Sigmoid colon (tissue), 7 donors: ENCODE data around the gene LETM1. TPM values are rescaled to one million over a fixed set of nuclear protein-coding genes. Genes with fewer than 3 reads are reported as not detected.

ENCODE experiments used
- DNase-seq: peaks from one replicate; pipeline ENCODE4 v3.0.0-alpha.2; 2019
- H3K27ac ChIP-seq, 4 donors: fragments of 200-600 bp; sonication (generic); one replicate each; pipeline ENCODE4 v1.5.1; 2016 to 2019; ENCODE audit warnings: mild to moderate bottlenecking in 1 of 4
- H3K27me3 ChIP-seq, 3 donors: fragments of 200-600 bp; sonication (generic); one replicate each; pipeline ENCODE4 v1.5.1; 2019; ENCODE audit warnings: mild to moderate bottlenecking in 1 of 3
- H3K36me3 ChIP-seq, 4 donors: fragments of 200-600 bp; sonication (generic); one replicate each; pipeline ENCODE4 v1.5.1; 2016 to 2019
- H3K4me1 ChIP-seq, 4 donors: fragments of 200-600 bp; sonication (generic); one replicate each; pipeline ENCODE4 v1.5.1; 2017 to 2019
- H3K4me3 ChIP-seq, 4 donors: fragments of 200-600 bp; sonication (generic); one replicate each; pipeline ENCODE4 v1.5.1; 2017 to 2019; ENCODE audit warnings: mild to moderate bottlenecking in 2 of 4, moderate library complexity in 1 of 4
- H3K9me3 ChIP-seq, 4 donors: fragments of 200-600 bp in 3 of 4; sonication (generic) in 3 of 4; one replicate each; pipeline versions ENCODE4 v1.5.1 to v1.6.1; 2013 to 2019
- EP300 ChIP-seq, 4 donors: sonication (generic); formaldehyde crosslinking; IDR thresholded peaks; one replicate each; pipeline ENCODE4 v1.6.1; 2017; ENCODE audit warnings: antibody characterized with exemption in 4 of 4
- POLR2A ChIP-seq, 2 donors: fragments of 450-650 bp; IDR thresholded peaks; one replicate each; pipeline ENCODE4 v1.6.1; 2016; ENCODE audit warnings: antibody characterized with exemption in 2 of 2, mild to moderate bottlenecking in 2 of 2, moderate library complexity in 2 of 2
- POLR2AphosphoS5 ChIP-seq, 4 donors: sonication (generic); formaldehyde crosslinking; IDR thresholded peaks; one replicate each; pipeline ENCODE4 v1.6.1; 2017; ENCODE audit warnings: antibody characterized with exemption in 4 of 4
- WGBS, 2 donors: extraction: QIAGEN DNeasy Blood & Tissue Kit; methylation state at CpG; one replicate each; pipeline ENCODE4 v1.1.7; 2013; 5-methylcytosine and 5-hydroxymethylcytosine counted together
- intact Hi-C: fragments of 100-400 bp; cut with DNase I; formaldehyde crosslinking; loops from one replicate; pipeline ENCODE4 v1.15.1; 2023
- polyA plus RNA-seq, 3 donors: library from polyadenylated mRNA; stranded (reverse); fragments of 200-250 nt; gene quantifications; one replicate each; pipeline ENCODE4 v1.2.3, GENCODE V29; 2013
- total RNA-seq, 4 donors: library from RNA; depleted of rRNA; stranded (reverse); fragments of >200 nt; gene quantifications; one replicate each; pipeline ENCODE4 v1.1.0, GENCODE V29; 2016
- TF ChIP-seq, protein P1 (sequence below), 4 experiments: fragments of 450-650 bp in 3 of 4; fragments of 200-600 bp in 1 of 4; IDR thresholded peaks; one replicate each; pipeline ENCODE4 v1.5.1; 2016 to 2019; ENCODE audit warnings: antibody characterized with exemption in 4 of 4, mild to moderate bottlenecking in 3 of 4, moderate library complexity in 2 of 4
- donor health status: healthy with polysubstance abuse.
- donor health status: Bipolar disorder and iron deficiency.
- donor health status: healthy.

LETM1 gene
- total and polyA plus RNA-seq, 7 donors = 11.4 to 91.6 (median 18.6) TPM

DNA sequence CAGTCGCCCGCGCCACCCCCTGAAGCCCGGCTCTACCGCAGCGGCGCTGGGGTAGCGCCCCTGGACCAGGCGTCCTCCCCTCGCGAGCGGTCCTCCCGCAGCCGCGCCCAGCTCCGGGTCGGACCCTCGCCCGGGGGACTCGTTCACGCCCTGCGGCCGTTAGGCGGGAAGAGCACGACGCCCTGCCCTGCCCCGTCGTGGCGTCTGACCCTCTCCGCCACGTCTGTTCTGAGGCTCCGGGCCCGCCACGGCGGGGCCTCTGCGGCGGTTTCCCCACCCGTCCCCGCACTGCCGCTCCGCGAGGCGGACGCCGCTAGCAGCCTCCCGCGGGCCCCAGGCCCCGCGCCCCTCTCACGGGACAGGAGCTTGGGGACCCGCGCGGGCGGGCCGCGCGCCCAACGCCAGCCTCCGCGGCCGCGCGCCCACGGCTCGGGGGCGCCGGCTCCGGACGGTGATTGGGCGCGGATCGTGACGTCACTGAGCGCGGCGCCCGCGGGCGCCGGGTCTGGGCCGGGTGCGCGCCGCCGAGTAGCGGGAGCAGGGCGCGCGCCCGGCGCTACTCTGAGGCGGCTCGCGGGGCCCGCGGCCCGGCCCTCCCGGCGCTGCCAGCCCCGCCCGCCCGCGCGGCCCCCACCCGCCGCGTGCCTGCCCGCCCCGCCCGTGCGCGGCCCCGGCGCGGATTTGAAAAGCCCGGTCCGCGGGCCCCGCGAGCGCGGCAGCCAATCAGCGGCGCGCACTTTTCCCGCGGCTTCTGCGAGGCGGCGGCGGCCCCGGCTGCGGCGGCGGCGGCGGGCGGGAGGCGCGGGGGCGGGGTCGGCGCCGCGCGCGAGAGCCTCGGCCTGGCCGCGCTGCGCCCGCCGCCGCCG, 14.9 kb upstream of the LETM1 start, which contains the start of gene NSD2:
Gene NSD2, plus strand, starts transcription at position 816 of the 866 bp plus-strand sequence. CDS start 29,262 bp downstream, outside the sequence.
- TF ChIP-seq POLR2A (IDR thresholded peaks at IDR 0.05) (peak; percentile 37 to 67), EP300 (IDR thresholded peaks at IDR 0.05) (no peak), POLR2AphosphoS5 (IDR thresholded peaks at IDR 0.05) (peak; percentile 38 to 79 (median 62))
- H3K4me3 ChIP-seq = peak within 1 kb of the TSS; percentile 73 to 100 (median 96)
- H3K36me3 ChIP-seq = no peaks in the 10 kb centered on the region
- 0% methylated on average over 155 of the region's 155 CpGs for WGBS, 2 donors
- peak; percentile 93 for DNase-seq
- intact Hi-C loops = loop anchor here (1.0 to 2.0 kb wide), 2 partner anchors 15 to 28 kb away; partner anchors contain the start of gene LETM1
- H3K27me3 ChIP-seq = peaks cover 0 to 16% (median 10%) of the 10 kb centered on the region in 3 donors
- H3K27ac ChIP-seq = peak within 1 kb of the TSS; percentile 99 to 100 (median 100)
- H3K4me1 ChIP-seq = peaks cover 0 to 31% (median 24%) of the 10 kb centered on the region in 4 donors
- H3K9me3 ChIP-seq = no peaks in the 10 kb centered on the region

GRCh38 chr4:1870328-1870577, 14.3 kb upstream of the LETM1 start:
- DNase-seq = peak; percentile 93
- TF ChIP-seq EP300 (IDR thresholded peaks at IDR 0.05) = no peak
- TF ChIP-seq POLR2AphosphoS5 (IDR thresholded peaks at IDR 0.05) = no peak
- TF ChIP-seq, protein P1, sequence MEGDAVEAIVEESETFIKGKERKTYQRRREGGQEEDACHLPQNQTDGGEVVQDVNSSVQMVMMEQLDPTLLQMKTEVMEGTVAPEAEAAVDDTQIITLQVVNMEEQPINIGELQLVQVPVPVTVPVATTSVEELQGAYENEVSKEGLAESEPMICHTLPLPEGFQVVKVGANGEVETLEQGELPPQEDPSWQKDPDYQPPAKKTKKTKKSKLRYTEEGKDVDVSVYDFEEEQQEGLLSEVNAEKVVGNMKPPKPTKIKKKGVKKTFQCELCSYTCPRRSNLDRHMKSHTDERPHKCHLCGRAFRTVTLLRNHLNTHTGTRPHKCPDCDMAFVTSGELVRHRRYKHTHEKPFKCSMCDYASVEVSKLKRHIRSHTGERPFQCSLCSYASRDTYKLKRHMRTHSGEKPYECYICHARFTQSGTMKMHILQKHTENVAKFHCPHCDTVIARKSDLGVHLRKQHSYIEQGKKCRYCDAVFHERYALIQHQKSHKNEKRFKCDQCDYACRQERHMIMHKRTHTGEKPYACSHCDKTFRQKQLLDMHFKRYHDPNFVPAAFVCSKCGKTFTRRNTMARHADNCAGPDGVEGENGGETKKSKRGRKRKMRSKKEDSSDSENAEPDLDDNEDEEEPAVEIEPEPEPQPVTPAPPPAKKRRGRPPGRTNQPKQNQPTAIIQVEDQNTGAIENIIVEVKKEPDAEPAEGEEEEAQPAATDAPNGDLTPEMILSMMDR (IDR thresholded peaks at IDR 0.05) = no peak
- TF ChIP-seq POLR2A (IDR thresholded peaks at IDR 0.05) = no peak
- intact Hi-C loops = loop anchor here (1.0 to 2.0 kb wide), 2 partner anchors 14 to 29 kb away; partner anchors contain the start of gene LETM1
- Histone ChIP-seq H3K4me3 (peak overlapping the region; percentile 60 to 93 (median 88)), H3K27me3 (peaks cover 0 to 21% (median 15%) of the 10 kb centered on the region in 3 donors), H3K27ac (peak overlapping the region; percentile 98 to 100 (median 100)), H3K36me3 (no peaks in the 10 kb centered on the region), H3K9me3 (no peaks in the 10 kb centered on the region), H3K4me1 (peaks cover 0 to 31% (median 24%) of the 10 kb centered on the region in 4 donors)
- 0% methylated on average over 22 of the region's 22 CpGs for WGBS, 2 donors

DNA sequence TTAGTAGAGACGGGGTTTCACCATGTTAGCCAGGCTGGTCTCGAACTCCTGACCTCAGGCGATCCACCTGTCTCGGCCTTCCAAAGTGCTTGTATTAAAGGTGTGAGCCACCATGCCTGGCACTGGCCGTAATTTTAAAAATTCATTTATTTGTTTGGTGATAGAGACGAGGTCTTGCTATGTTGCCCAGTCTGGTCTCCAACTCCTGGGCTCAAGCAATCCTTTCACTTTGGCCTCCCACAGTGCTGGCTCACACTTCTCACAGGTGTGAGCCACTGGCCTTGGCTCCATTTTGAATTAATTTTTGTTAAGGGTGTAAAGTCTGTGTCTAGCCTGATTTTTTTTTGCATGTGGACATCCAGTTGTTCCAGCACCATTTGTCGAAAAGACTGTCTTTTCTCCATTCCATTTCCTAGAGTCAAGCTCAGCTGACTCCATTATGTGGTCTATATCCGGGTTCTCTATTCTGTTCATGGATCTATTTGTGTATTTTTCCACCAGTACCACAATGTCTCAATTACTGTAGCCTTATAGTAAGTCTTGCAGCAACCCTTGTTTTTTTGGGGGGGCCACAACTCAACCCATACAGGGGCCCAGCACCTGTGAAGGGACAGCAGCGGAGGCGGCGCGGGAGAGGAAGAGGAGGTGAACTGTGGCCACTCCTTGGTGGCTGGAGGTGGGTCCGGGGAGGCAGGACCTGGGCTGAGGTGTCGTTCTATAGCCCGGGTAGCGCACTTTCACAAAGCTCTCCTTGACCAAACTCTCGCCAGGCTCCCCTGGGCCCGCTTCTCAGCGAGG, 13.8 kb upstream of the LETM1 start:
- H3K36me3 ChIP-seq = no peaks in the 10 kb centered on the region
- TF ChIP-seq POLR2AphosphoS5 (IDR thresholded peaks at IDR 0.05) (no peak), POLR2A (IDR thresholded peaks at IDR 0.05) (no peak), EP300 (IDR thresholded peaks at IDR 0.05) (no peak)
- intact Hi-C loops = loop anchor here (1.0 to 2.0 kb wide), 2 partner anchors 13 to 29 kb away; partner anchors contain the start of gene LETM1
- peak overlapping the region; percentile 98 to 100 (median 100) for H3K27ac ChIP-seq
- peak overlapping the region; percentile 60 to 93 (median 88) for H3K4me3 ChIP-seq
- 30 to 43% methylated on average over 19 of the region's 19 CpGs for WGBS, 2 donors
- H3K4me1 ChIP-seq = peaks cover 0 to 31% (median 24%) of the 10 kb centered on the region in 4 donors
- H3K27me3 ChIP-seq = peaks cover 0 to 26% (median 20%) of the 10 kb centered on the region in 3 donors
- no peak for DNase-seq
- H3K9me3 ChIP-seq = no peaks in the 10 kb centered on the region

DNA sequence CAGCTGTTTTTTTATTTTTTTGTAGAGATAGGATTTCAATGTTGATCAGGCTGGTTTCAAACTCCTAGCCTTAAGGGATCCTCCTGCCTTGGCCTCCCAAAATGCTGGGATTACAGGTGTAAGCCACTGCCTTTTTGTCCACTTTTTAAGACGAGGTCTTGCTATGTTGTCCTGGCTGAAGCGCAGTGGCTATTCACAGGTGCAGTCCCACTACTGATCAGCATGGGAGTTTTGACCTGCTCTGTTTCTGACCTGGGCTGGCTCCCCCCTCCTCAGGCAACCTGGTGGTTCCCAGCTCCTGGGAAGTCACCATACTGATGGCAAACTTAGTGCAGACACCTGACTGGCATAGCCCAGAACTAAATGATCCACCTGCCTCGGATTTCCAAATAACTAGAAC, 13.0 kb upstream of the LETM1 start:
- no peak for DNase-seq
- no peaks in the 10 kb centered on the region for H3K36me3 ChIP-seq
- TF ChIP-seq POLR2A (IDR thresholded peaks at IDR 0.05) = no peak
- no peak for TF ChIP-seq EP300 (IDR thresholded peaks at IDR 0.05)
- TF ChIP-seq, protein P1 (IDR thresholded peaks at IDR 0.05) = no peak
- TF ChIP-seq POLR2AphosphoS5 (IDR thresholded peaks at IDR 0.05) = no peak
- H3K27me3 ChIP-seq = peaks cover 3 to 35% (median 28%) of the 10 kb centered on the region in 3 donors
- WGBS, 2 donors = 67 to 89% methylated on average over 3 of the region's 3 CpGs
- intact Hi-C loops = no loop called here
- no peak overlapping the region for H3K27ac ChIP-seq
- no peak overlapping the region for H3K4me3 ChIP-seq
- no peaks in the 10 kb centered on the region for H3K9me3 ChIP-seq
- peaks cover 0 to 31% (median 24%) of the 10 kb centered on the region in 4 donors for H3K4me1 ChIP-seq

- no peak for TF ChIP-seq POLR2A (IDR thresholded peaks at IDR 0.05)
- TF ChIP-seq, protein P1 (IDR thresholded peaks at IDR 0.05) = no peak
- no peak for TF ChIP-seq EP300 (IDR thresholded peaks at IDR 0.05)
- TF ChIP-seq POLR2AphosphoS5 (IDR thresholded peaks at IDR 0.05) = no peak
- WGBS, 2 donors = 26 to 66% methylated on average over 5 of the region's 5 CpGs
- no peaks in the 10 kb centered on the region for H3K36me3 ChIP-seq
- DNase-seq = no peak
- intact Hi-C loops = no loop called here
- H3K4me1 ChIP-seq = peaks cover 0 to 27% (median 21%) of the 10 kb centered on the region in 4 donors
- H3K9me3 ChIP-seq = no peaks in the 10 kb centered on the region
- no peak overlapping the region for H3K4me3 ChIP-seq
- H3K27me3 ChIP-seq = peaks cover 3 to 41% (median 34%) of the 10 kb centered on the region in 3 donors
- H3K27ac ChIP-seq = no peak overlapping the region
Observed at GRCh38 chr4:1868293-1868692, 12.3 kb upstream of the LETM1 start.
